ENCODE results near the gene NECTIN2.

Gene NECTIN2

GRCh38 chr19:44845612-44846454 is at the start of gene NECTIN2:
TSS of gene NECTIN2 (plus strand) at chr19:44846297. CDS start at chr19:44846526, 229 bp downstream.
- Histone ChIP-seq H3K27me3 (ENCODE audit: control insufficient read depth in 2 of 2, insufficient read depth in 2 of 2, low read length in 2 of 2) (no peaks in the 10 kb centered on the region), H3K36me3 (ENCODE audit: control insufficient read depth in 2 of 2, insufficient read depth in 2 of 2, low read length in 2 of 2) (no peaks in the 10 kb centered on the region), H3K4me1 (ENCODE audit: control insufficient read depth in 2 of 2, insufficient read depth in 2 of 2, low read length in 2 of 2) (peaks cover 18 to 19% of the 10 kb centered on the region in 2 donors), H3K27ac (ENCODE audit: low read depth in 2 of 2, low read length in 2 of 2) (peak within 1 kb of the TSS; percentile 90 to 94), H3K9me3 (ENCODE audit: control insufficient read depth in 2 of 2, low read length in 2 of 2) (no peaks in the 10 kb centered on the region), H3K9ac (ENCODE audit: low read depth in 1 of 2, low read length in 2 of 2) (peak within 1 kb of the TSS; percentile 98 to 99), H3K4me3 (ENCODE audit: low read length in 2 of 2) (peak within 1 kb of the TSS; percentile 87 to 93)

DNA sequence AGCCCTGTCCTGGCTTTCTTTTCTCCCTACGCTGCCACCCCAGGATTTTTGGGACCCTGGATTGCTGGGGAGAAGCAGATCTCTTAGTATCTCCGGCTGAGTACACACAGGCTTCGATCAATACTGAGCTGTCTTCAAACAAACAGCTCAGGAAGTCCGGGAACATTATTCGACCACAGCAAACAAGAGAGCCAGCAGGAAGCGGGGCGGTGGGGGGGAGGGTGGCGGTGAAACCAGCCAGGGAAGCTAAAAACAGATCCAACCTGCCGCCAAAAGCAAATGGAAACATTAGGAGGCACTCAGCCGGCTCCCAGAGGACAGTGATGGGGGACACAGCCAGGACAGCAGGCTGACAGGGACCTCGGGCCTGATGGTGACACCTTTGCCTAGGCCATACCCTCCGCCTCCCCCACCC is 49.4 kb upstream of the NECTIN2 start:
- H3K4me3 ChIP-seq (ENCODE audit: low read length in 2 of 2): no peak overlapping the region
- H3K36me3 ChIP-seq (ENCODE audit: control insufficient read depth in 2 of 2, insufficient read depth in 2 of 2, low read length in 2 of 2): peaks cover 13 to 27% of the 10 kb centered on the region in 2 donors
- H3K9ac ChIP-seq (ENCODE audit: low read depth in 1 of 2, low read length in 2 of 2): no peak overlapping the region
- no peaks in the 10 kb centered on the region for H3K27me3 ChIP-seq (ENCODE audit: control insufficient read depth in 2 of 2, insufficient read depth in 2 of 2, low read length in 2 of 2)
- H3K27ac ChIP-seq (ENCODE audit: low read depth in 2 of 2, low read length in 2 of 2): no peak overlapping the region
- H3K4me1 ChIP-seq (ENCODE audit: control insufficient read depth in 2 of 2, insufficient read depth in 2 of 2, low read length in 2 of 2): no peaks in the 10 kb centered on the region
- H3K9me3 ChIP-seq (ENCODE audit: control insufficient read depth in 2 of 2, low read length in 2 of 2): no peaks in the 10 kb centered on the region

GRCh38 chr19:44799627-44800346 is 46.3 kb upstream of the NECTIN2 start:
- H3K36me3 ChIP-seq (ENCODE audit: control insufficient read depth in 2 of 2, insufficient read depth in 2 of 2, low read length in 2 of 2): peaks cover 12 to 15% of the 10 kb centered on the region in 2 donors
- H3K27ac ChIP-seq (ENCODE audit: low read depth in 2 of 2, low read length in 2 of 2): no peak overlapping the region
- no peak overlapping the region for H3K4me3 ChIP-seq (ENCODE audit: low read length in 2 of 2)
- no peaks in the 10 kb centered on the region for H3K27me3 ChIP-seq (ENCODE audit: control insufficient read depth in 2 of 2, insufficient read depth in 2 of 2, low read length in 2 of 2)
- no peak overlapping the region for H3K9ac ChIP-seq (ENCODE audit: low read depth in 1 of 2, low read length in 2 of 2)
- H3K9me3 ChIP-seq (ENCODE audit: control insufficient read depth in 2 of 2, low read length in 2 of 2): no peaks in the 10 kb centered on the region
- H3K4me1 ChIP-seq (ENCODE audit: control insufficient read depth in 2 of 2, insufficient read depth in 2 of 2, low read length in 2 of 2): no peaks in the 10 kb centered on the region

- no peaks in the 10 kb centered on the region for H3K27me3 ChIP-seq (ENCODE audit: control insufficient read depth in 2 of 2, insufficient read depth in 2 of 2, low read length in 2 of 2)
- H3K9ac ChIP-seq (ENCODE audit: low read depth in 1 of 2, low read length in 2 of 2): no peak overlapping the region
- no peak overlapping the region for H3K4me3 ChIP-seq (ENCODE audit: low read length in 2 of 2)
- H3K4me1 ChIP-seq (ENCODE audit: control insufficient read depth in 2 of 2, insufficient read depth in 2 of 2, low read length in 2 of 2): no peaks in the 10 kb centered on the region
- H3K27ac ChIP-seq (ENCODE audit: low read depth in 2 of 2, low read length in 2 of 2): no peak overlapping the region
- H3K9me3 ChIP-seq (ENCODE audit: control insufficient read depth in 2 of 2, low read length in 2 of 2): no peaks in the 10 kb centered on the region
- peaks cover 10 to 14% of the 10 kb centered on the region in 2 donors for H3K36me3 ChIP-seq (ENCODE audit: control insufficient read depth in 2 of 2, insufficient read depth in 2 of 2, low read length in 2 of 2)
Observed at GRCh38 chr19:44800461-44800860, 45.6 kb upstream of the NECTIN2 start.

DNA sequence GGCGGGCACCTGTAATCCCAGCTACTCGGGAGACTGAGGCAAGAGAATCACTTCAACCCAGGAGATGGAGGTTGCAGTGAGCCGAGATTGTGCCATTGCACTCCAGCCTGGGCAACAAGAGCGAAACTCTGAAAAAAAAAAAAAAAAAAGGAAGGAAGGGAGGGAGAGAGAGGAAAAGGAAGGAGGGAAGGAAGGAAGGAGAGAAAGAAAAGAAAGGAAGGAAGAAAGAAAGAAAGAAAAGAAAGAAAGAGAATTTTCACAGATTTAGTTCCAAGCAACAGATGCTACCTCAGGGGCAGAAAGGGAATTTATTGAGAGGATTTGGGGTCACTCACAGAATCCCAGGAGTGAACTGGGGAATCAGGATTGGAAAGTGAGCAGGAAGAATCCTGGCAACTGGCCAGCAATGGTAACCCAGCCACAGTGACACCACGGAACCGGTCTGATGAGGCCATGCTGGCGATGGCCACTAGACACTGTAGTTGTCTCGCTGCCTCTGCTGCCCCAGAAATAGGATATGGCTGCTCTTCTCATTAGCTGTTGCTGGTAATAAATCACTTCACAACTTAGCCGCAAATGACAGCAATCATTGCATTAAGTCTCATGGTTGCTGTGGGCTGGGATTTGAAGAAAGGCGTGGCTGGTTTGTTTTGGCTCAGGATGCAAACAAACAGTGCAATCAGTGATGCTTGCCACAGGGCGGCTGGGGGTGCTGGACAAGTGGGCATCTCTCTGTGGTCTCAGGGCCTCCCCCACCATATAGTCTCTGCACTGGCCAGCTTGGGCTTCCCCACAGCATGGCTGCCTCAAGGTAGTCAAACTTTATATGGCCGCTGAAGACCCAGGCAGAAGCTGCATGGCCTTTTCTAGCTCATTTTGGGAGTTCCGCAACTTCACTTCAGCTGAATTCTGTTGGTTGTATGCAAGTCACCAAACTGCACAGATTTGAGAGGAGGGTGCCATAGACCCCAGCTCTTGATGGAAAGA is 42.4 kb upstream of the NECTIN2 start:
- no peak overlapping the region for H3K27ac ChIP-seq (ENCODE audit: low read depth in 2 of 2, low read length in 2 of 2)
- H3K9ac ChIP-seq (ENCODE audit: low read depth in 1 of 2, low read length in 2 of 2): no peak overlapping the region
- no peaks in the 10 kb centered on the region for H3K9me3 ChIP-seq (ENCODE audit: control insufficient read depth in 2 of 2, low read length in 2 of 2)
- H3K27me3 ChIP-seq (ENCODE audit: control insufficient read depth in 2 of 2, insufficient read depth in 2 of 2, low read length in 2 of 2): no peaks in the 10 kb centered on the region
- peaks cover 9 to 14% of the 10 kb centered on the region in 2 donors for H3K4me1 ChIP-seq (ENCODE audit: control insufficient read depth in 2 of 2, insufficient read depth in 2 of 2, low read length in 2 of 2)
- H3K4me3 ChIP-seq (ENCODE audit: low read length in 2 of 2): no peak overlapping the region
- peaks cover 0 to 9% of the 10 kb centered on the region in 2 donors for H3K36me3 ChIP-seq (ENCODE audit: control insufficient read depth in 2 of 2, insufficient read depth in 2 of 2, low read length in 2 of 2)

- Histone ChIP-seq H3K4me1 (ENCODE audit: control insufficient read depth in 2 of 2, insufficient read depth in 2 of 2, low read length in 2 of 2) (peaks cover 15 to 20% of the 10 kb centered on the region in 2 donors), H3K9me3 (ENCODE audit: control insufficient read depth in 2 of 2, low read length in 2 of 2) (no peaks in the 10 kb centered on the region), H3K4me3 (ENCODE audit: low read length in 2 of 2) (no peak overlapping the region), H3K27ac (ENCODE audit: low read depth in 2 of 2, low read length in 2 of 2) (no peak overlapping the region), H3K9ac (ENCODE audit: low read depth in 1 of 2, low read length in 2 of 2) (no peak overlapping the region), H3K27me3 (ENCODE audit: control insufficient read depth in 2 of 2, insufficient read depth in 2 of 2, low read length in 2 of 2) (no peaks in the 10 kb centered on the region), H3K36me3 (ENCODE audit: control insufficient read depth in 2 of 2, insufficient read depth in 2 of 2, low read length in 2 of 2) (peaks cover 0 to 9% of the 10 kb centered on the region in 2 donors)
Observed at GRCh38 chr19:44806291-44806690, 39.8 kb upstream of the NECTIN2 start.

DNA sequence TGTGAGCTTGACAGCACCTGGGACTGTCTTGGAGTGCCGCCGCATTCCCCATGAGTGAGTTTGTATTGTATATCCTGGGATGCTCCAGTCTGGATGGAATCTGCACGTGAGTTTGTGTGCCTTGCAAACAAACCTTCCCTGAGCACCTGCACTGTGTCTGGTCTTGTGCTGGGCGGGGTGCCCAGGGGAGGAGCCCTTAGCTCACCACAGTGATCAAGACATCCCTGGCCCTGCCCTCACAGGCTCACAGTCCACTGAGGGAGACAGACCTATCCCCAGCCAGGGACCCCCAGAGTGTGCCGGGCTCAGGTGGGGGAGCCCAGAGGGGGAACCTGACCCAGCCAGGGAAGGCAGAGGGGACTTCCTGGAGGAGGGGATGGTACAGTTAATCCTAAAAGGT is 38.9 kb upstream of the NECTIN2 start:
- no peak overlapping the region for H3K9ac ChIP-seq (ENCODE audit: low read depth in 1 of 2, low read length in 2 of 2)
- H3K36me3 ChIP-seq (ENCODE audit: control insufficient read depth in 2 of 2, insufficient read depth in 2 of 2, low read length in 2 of 2): peaks cover 0 to 9% of the 10 kb centered on the region in 2 donors
- H3K9me3 ChIP-seq (ENCODE audit: control insufficient read depth in 2 of 2, low read length in 2 of 2): no peaks in the 10 kb centered on the region
- no peak overlapping the region for H3K4me3 ChIP-seq (ENCODE audit: low read length in 2 of 2)
- H3K4me1 ChIP-seq (ENCODE audit: control insufficient read depth in 2 of 2, insufficient read depth in 2 of 2, low read length in 2 of 2): peaks cover 15 to 20% of the 10 kb centered on the region in 2 donors
- H3K27me3 ChIP-seq (ENCODE audit: control insufficient read depth in 2 of 2, insufficient read depth in 2 of 2, low read length in 2 of 2): no peaks in the 10 kb centered on the region
- H3K27ac ChIP-seq (ENCODE audit: low read depth in 2 of 2, low read length in 2 of 2): peak overlapping the region; percentile 36 to 52

DNA sequence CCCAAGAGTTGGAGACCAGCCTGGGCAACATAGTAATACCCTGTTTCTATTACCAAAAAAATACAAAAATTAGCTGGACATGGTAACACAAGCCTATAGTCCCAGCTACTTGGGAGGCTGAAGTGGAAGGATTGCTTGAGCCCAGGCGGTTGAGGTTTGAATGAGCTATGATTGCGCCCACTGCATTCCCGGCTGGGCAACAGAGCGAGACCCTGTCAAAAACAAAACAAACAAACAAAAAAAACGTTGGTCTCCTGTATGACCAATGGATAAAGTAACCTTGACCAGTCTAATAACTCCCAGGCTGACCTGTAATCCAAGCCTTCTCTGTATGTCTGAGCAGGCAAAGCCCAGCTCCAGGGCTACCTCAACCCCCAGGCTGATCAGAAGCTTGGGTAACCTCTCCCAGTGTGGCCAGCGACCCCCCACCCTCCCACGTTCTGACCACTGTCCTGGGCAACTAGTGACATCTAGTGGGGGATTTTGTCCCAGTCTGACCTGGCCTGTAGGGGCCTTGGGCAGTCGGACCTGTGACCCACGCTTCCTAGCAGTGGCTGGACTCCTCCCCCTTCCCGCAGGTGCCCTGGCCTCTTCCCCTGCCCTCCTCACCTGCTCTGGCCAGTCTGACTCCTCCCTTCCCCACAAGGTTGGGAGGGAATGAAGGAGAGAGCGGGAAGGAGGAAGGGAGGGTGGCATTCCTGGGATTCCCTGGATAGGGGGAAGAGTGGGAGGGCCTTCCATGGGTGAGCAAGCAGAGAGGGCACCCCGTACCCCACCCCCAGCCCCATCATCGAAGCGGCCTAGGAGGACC is 38.2 kb upstream of the NECTIN2 start:
- no peak overlapping the region for H3K4me3 ChIP-seq (ENCODE audit: low read length in 2 of 2)
- no peaks in the 10 kb centered on the region for H3K9me3 ChIP-seq (ENCODE audit: control insufficient read depth in 2 of 2, low read length in 2 of 2)
- H3K9ac ChIP-seq (ENCODE audit: low read depth in 1 of 2, low read length in 2 of 2): peak overlapping the region in 1 of 2 donors; percentile 33
- peaks cover 0 to 5% of the 10 kb centered on the region in 2 donors for H3K36me3 ChIP-seq (ENCODE audit: control insufficient read depth in 2 of 2, insufficient read depth in 2 of 2, low read length in 2 of 2)
- H3K27ac ChIP-seq (ENCODE audit: low read depth in 2 of 2, low read length in 2 of 2): peak overlapping the region in 1 of 2 donors; percentile 52
- no peaks in the 10 kb centered on the region for H3K27me3 ChIP-seq (ENCODE audit: control insufficient read depth in 2 of 2, insufficient read depth in 2 of 2, low read length in 2 of 2)
- H3K4me1 ChIP-seq (ENCODE audit: control insufficient read depth in 2 of 2, insufficient read depth in 2 of 2, low read length in 2 of 2): peaks cover 15 to 20% of the 10 kb centered on the region in 2 donors

All from mucosa of rectum (tissue), 2 donors.